HG02610 (cell line): Measurements from ENCODE around the gene ACE.

Experiments used
- ATAC-seq: cut with Tn5 transposase; IDR thresholded peaks from one replicate; pipeline ENCODE4 v1.9.1; 2021; ENCODE audit warnings: mild to moderate bottlenecking, moderate library complexity; ENCODE audit not compliant: unreplicated experiment

ACE gene

DNA sequence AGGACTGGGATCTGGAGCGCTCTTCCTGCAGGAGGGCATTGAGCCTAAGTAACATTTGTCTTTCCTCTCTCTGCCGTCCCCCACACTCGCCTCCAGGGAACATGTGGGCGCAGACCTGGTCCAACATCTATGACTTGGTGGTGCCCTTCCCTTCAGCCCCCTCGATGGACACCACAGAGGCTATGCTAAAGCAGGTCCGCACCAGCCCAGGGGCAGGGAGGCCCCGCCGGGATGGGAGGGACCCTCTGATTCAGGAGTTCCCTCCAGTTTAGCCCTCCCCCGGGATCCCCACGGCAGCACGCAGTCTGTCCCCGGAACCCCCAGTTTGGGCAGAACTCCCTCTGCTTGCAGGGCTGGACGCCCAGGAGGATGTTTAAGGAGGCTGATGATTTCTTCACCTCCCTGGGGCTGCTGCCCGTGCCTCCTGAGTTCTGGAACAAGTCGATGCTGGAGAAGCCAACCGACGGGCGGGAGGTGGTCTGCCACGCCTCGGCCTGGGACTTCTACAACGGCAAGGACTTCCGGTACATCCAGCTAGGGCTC is 14.1 kb downstream of the ACE start:
- ATAC-seq: no peak

DNA sequence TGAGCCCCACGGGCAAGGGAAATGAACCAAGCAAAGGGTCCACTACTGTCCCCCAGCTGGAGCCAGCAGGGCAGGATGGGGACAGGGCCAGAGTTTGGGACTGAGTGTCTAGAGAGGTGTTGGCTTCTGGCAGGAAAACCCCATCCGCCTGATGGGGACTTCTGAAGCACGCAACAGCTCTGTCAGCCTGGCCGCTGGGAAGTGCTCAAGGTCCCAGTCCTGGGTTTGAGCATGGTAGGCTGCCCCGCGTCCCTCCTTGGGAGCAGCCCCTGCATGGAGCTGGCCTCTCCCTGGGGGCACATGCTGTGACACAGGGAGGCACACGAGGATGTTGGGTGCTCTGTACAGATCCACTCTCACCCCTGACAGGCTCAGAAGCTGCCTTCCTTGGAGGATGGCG is 14.6 kb downstream of the ACE start:
- no peak for ATAC-seq

DNA sequence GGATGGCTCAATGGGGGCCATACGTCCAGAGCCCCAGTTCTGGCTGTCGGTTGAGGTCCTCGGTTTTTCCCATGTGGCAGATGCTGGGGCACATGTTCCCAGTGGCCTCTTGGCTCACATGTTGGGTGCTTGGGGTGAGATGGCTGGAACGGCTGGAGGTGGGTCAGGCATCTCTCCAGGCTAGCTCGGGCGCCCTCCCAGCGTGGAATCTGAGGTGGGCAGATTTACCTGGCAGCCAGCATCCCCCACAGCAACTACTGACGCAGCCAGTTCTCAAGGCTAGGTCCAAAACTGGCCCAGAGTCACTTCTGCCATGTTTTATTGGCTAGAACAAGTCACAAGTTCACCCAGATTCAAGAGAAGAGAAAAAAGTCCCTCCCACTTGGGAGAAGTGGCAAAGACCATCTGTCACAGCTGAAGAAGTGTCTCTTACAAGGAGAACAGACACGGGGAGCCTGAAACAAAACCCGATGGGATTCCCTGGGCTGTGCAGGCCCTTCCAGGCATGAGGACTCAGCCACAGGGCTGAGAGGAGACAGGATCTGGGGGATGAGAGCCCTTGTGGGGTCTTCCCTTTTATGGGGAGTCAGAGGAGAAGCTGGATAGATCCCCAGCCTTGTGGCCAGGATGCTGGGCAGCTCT is 15.2 kb downstream of the ACE start:
- no peak for ATAC-seq

DNA sequence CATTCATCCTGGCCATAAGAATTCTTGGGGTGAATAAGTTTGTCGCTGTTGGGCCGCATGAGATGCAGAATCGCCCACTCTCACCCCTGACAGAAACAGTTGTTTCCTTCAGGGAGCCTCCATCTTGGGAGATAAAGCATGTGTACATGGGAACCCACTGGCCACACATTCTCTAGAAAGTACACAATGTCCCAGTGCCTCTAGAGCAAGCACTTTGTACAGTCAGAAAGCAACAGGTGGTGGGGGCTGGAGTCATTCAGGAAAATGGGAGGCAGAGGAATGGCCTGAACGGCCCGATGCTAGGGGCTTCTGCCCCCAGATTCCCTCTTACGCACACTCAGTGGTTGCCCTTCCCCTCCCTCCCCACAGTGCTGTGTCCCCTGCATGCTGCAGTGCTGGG is 16.1 kb downstream of the ACE start:
- no peak for ATAC-seq

DNA sequence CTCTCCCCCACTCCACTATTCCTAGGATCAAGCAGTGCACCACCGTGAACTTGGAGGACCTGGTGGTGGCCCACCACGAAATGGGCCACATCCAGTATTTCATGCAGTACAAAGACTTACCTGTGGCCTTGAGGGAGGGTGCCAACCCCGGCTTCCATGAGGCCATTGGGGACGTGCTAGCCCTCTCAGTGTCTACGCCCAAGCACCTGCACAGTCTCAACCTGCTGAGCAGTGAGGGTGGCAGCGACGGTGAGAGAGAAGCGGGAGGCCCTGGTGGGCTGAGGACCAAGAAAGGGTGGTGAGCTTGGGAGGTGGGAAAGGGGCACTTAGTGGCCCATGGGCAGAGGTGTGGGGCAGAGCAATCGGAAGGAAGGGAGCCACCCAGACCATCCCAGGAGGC is 16.6 kb downstream of the ACE start:
- no peak for ATAC-seq

DNA sequence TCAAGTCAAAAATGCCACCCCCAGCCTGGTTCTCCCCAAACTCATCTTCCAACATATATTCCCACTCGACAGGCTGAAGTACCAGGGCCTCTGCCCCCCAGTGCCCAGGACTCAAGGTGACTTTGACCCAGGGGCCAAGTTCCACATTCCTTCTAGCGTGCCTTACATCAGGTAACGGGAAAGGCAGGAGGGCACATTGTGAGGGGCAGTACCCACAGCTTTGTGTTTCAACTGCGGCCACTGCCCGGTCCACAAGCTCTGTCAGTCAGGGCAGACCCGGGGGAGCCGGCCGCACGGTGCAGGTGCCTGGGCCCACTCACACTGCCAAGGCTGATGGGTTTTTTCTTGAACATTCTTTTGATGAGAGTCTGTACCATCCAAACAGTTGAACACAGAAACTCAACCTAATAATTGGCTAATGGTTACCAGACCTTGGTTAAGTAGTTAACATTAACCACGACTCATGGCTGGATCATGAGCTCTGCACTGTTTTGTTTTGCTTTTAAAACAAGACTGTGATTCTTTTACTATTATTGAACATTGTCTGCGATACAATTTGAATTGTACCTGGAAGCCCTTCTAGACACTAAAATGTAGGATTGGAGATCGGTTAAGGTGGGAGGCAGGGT is 17.6 kb downstream of the ACE start:
- no peak for ATAC-seq

DNA sequence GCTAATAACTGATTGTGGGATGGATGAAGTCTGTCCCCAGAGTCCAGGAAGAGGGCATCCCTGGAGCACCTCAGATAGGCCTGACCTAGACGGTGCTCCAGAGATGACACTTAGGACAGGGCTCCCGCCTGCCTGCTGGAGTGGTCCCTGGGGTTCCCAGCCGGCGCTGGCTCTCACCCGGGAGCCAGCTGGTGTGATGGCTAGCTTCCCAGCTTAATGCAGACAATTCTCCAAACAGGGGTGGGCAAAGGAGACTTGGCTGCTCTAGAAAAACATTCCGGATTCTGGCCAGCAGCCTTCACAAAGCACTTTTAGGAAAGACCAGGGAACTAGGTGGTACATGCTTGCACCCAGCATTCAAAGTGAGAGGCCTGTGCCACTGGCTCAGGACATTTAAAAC is 18.6 kb downstream of the ACE start:
- no peak for ATAC-seq

DNA sequence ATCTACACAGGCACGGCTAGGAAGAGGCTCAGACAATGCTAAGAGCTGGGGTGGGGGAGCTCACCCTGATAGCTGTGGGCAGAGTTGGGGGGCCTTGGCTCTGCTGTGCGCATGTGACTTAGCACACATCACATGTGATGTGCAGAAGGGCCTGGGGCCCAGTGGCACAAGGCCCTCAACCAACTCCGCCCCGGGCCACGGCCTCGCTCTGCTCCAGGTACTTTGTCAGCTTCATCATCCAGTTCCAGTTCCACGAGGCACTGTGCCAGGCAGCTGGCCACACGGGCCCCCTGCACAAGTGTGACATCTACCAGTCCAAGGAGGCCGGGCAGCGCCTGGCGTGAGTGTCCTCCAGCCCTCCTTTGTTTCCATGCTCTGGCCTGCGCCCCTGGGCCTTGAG is 19.3 kb downstream of the ACE start:
- ATAC-seq: no peak

DNA sequence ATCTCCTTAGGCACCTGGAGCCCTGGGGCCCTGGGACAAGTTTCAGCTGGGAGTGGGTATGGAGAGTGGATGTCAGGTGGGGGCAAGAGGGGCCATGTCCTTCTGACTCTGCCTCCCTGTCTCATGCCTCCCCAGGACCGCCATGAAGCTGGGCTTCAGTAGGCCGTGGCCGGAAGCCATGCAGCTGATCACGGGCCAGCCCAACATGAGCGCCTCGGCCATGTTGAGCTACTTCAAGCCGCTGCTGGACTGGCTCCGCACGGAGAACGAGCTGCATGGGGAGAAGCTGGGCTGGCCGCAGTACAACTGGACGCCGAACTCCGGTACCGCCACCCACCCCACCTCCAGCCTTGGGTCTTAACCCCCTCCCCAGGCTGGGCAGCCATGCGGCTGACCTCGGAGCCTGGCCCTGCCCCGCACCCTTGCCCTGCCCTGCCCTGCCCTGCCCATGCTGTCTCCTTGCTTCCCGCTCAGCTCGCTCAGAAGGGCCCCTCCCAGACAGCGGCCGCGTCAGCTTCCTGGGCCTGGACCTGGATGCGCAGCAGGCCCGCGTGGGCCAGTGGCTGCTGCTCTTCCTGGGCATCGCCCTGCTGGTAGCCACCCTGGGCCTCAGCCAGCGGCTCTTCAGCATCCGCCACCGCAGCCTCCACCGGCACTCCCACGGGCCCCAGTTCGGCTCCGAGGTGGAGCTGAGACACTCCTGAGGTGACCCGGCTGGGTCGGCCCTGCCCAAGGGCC is 20.0 kb downstream of the ACE start:
- ATAC-seq: no peak

DNA sequence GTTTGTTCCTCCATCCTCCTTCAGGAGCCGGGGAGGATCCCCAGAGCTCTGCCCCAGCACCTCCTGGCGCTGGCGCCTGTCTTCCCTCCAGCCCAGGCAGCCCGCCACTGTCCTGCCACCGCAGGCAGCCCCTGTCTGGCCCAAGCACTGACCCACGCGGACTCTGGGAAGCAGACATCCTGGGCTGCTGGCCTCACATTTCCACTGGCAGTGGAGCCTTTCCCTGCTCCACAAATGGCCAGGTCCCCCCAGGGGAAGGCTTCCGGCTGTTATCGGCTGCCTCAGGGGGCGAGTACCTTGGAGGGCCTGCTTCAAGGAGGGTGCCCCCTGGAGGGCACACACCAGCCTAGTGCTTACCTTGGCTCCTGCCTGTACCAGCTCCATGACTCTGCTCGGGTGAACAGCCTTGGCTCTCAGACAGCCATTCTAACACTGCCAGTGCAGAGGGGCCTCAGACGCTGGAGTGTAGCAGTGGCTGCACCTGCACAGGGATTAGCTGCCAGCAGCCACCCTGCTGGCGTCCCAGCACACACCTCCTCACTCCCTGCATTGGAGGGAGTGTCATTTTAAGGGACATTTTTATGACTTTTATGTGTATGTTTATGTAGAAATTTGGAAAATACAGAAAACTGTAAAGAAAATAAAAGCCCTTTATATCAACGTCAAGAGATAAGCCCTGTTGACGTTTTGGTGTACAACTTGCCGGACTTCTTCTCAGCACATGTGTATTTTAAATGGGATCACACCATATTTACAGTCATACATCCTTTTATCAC is 21.0 kb downstream of the ACE start:
- ATAC-seq: no peak

DNA sequence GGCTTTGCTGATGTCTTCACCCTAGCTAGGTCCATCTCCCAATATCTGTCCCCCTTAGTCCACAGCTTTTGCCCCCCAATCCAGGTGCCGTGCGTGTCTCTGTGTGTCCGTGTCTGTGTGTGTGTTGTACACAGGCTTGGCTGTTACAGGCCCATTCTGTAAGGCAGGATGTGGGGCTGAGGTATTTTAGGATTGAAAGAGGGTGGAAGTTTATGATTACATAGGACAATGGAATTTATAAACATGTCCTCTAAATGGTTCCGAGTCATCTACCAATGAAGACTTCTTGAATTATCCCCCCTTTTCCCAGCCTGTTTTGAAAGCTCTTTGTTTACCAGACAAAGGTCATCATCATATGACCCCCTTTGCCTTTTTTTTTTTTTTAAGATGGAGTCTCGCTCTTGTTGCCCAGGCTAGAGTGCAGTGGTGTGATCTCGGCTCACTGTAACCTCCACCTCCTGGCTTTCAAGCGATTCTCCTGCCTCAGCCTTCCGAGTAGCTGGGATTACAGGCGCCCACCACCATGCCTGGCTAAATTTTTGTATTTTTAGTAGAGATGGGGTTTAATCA is 21.9 kb downstream of the ACE start:
- no peak for ATAC-seq

DNA sequence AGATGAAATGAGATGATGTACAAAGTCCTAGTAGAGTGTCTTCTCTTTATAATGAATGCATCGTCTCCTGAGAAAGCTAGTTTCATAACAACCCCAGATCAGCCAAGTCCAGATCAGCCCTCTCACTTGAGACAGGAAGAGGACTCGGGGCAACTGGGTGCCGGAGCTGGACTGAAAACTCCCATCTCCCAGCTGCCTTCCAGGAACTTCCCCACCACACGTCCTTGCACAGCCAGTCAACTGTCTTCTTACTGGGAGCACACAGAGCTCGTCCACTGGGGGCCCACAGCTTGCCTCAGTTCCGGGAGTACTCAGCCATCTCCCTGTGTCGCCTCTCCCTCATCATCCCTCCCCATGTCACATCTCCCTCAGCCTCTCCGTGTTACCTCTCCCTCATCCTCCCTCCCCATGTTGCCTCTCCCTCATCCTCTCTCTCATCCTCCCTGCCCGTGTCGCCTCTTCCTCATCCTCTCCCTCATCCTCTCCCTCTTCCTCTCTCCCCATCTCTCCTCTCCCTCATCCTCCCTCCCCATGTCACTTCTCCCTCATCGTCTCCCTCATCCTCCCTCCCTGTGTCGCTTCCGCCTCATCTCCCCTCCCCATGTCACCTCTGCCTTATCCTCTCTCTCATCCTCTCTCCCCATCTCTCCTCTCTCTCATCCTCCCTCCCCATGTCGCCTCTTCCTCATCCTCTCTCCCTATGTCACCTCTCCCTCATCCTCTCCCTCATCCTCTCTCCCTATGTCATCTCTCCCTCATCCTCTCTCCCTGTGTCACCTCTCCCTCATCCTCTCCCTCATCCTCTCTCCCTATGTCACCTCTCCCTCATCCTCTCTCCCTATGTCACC is 23.9 kb downstream of the ACE start:
- no peak for ATAC-seq

DNA sequence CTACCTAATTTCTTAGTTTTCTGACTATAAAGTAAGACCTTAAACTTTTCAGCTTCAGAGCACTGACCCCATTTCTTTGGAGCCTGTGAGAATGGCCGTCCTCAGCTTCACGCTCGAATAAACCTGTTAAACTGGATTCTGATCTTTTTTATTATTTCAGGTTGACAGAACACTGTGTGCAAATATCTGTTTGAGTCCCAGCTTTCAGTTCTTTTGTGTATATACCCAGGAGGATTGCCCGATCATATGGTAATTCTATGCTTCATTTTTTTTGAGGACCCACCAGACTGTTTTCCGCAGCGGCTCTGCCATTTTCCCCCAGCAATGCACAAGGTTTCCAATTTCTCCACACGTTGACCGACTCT is 26.5 kb downstream of the ACE start:
- ATAC-seq: no peak

DNA sequence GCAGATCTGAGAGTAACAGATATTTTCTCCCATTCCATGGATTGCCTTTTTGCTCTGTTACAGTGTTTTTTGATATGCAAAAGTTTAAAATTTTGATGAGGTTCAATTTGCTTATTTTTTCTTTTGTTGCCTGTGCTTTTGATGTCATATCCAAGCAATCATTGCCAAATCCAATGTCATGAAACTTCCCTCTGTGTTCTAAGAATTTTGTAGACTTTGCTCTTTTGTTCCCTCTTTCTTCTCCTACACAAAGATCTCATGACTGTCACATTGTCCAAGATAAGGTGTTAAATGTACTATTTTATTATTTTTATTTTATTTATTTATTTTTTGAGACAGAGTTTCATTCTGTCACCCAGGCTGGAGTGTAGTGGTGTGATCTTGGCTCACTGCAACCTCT is 27.4 kb downstream of the ACE start:
- no peak for ATAC-seq

DNA sequence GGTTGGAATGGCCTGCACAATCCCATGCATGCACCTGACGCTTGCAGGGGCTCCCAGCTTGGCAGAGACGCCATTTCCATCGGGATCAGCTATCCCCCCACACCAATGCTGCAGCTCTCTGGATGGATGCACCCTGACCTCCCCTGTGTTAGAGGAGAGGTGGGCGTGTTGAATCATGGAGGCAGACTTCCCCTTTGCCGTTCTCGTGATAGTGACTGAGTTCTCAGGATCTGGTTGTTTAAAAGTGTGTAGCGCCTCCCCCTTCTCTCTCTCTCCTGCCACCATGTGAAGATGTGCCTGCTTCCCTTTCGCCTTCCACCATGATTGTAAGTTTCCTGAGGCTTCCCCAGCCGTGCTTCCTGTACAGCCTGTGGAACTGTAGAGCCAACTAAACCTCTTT is 28.5 kb downstream of the ACE start:
- no peak for ATAC-seq

DNA sequence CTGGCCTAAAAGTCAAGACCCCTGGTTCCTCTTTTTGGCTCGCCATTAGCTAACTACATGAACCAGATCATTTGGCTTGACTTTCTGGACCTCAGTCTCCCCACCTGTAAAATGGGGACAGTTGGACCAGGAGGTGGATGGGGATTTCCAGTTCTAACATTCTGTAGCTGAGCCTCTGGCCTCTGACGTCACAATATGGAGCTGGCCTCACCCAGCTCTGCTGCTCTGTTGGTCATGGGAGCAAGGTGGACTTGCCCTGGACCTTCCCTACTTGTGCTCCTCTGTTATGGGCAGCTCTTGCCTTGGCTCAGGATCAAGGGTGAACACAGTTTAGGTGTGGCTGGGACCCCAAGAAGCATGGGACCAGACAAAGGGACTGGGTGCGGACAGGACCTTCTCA is 29.8 kb downstream of the ACE start:
- ATAC-seq: no peak

DNA sequence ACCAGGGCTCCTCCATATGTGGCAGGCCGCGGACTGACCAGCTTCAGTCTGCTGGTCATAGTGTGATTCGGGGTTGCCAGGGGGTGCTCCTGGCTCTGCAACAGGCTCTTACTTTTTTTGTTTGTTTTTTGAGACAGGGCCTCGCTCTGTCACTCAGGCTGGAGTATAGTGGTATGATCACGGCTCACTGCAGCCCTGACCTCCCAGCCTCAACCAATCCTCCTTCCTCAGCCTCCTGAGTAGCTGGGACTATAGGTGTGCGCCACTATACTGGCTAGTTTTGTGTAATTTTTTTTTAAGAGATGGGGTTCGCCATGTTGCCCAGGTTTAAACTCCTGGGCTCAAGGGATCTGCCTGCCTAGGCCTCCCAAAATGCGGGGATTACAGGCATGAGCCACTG is 34.5 kb downstream of the ACE start:
- ATAC-seq: no peak

DNA sequence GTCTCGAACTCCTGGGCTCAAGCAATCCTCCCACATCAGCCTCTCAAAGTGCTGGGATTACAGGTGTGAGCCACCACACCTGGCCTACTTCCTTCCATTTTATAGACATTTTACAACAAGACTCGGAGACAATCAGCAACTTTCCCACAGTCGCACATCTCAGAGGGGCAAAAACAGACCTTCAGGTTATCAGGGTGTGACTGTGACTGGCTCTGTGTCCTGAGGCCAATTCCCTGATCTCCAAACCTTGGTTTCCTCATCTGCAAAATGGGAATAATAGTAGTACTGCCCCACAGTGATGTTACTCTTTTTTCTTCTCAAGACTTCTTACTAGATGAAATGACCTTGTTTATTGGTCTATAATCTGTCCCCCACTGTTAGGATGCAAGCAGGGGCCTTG is 35.5 kb downstream of the ACE start:
- ATAC-seq: no peak

DNA sequence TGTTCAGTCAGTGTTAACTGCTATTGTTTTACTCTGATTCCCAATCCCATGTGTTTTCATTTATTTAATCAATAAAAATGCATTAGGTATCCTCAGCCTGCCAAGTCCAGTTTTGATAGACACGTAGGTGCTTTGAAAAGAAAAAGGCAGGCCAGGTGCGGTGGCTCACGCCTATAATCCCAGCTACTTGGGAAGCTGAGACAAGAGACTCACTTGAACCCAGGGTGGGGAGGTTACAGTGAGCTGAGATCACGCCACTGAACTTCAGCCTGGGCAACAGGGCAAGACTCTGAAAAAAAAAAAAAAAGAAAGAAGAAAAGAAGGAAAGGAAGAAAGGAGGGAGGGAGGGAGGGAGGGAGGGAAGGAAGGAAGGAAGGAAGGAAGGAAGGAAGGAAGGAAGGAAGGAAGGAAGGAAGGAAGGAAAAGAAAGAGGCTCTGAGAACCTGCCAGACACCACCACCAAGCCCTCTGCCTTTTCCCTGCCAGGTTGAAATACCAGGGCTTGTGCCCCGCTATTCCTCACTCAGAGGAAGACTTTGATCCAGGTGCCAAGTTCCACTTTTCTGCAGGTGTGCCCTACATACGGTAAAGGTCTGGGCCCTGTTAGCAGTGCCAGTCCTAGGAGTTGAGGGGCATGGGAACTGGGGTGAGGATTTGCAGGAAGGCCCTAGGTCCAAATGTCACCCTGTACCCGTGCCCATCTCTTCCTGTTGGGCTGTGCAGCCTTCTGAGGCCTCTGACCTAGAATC is 36.2 kb downstream of the ACE start:
- no peak for ATAC-seq

DNA sequence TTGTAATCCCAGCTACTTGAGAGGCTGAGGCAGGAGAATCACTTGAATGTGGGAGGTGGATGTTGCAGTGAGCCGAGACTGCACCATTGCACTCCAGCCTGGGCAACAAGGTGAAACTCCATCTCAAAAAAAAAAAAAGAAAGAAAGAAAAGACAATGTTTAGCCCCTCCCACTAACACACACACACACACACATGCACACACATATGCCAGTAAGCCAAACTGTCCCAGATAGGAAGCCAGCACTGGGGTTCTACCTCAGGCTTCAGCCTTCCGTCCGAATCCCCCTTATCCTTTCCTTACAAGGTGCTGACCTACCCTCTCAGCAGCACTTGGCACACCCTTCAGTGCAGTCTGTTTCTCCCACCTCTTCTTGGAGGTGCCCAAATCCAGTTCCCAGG is 37.6 kb downstream of the ACE start:
- ATAC-seq: no peak
